Endothelial cell of umbilical vein (primary cell): ENCODE results near the gene PIGQ. TPM values are rescaled to one million over a fixed set of nuclear protein-coding genes. Genes with fewer than 3 reads are reported as not detected.

Experiments used
- BruUV-seq: library from RNA; stranded (reverse); fragments of 400-500 nt; replicated peaks from 2 replicates; lab custom pipeline; 2021; lab: Mats Ljungman, UMichigan
- CTCF ChIA-PET: fragments of 300-600, 350-600 bp; sonication (Branson Sonifier 250); formaldehyde crosslinking; loops from one replicate; lab custom pipeline; 2021; ENCODE audit warnings: antibody characterized with exemption, inconsistent platforms; lab: Charles Lee
- POLR2A ChIA-PET: fragments of 300-600, 350-600 bp; sonication (Branson Sonifier 250); formaldehyde crosslinking; loops from one replicate; lab custom pipeline; 2021; ENCODE audit warnings: antibody characterized with exemption, inconsistent platforms; lab: Charles Lee
- DNase-seq: peaks from one replicate; pipeline ENCODE4 v3.0.0-alpha.2; 2011; ENCODE audit warnings: low read depth, low spot score
- FAIRE-seq: peaks from 2 replicates; lab custom pipeline; 2011; peaks lifted over from hg19 to GRCh38; lab: Jason Lieb, UNC
- H2AFZ ChIP-seq: 2 replicates; pipeline ENCODE4 v1.6.0; 2012; ENCODE audit warnings: low read depth, low read length, control low read depth, inconsistent platforms
- H3K27ac ChIP-seq: 2 replicates; pipeline ENCODE4 v1.5.1; 2011; ENCODE audit warnings: low read depth, mild to moderate bottlenecking, control low read depth, low read length, moderate library complexity; ENCODE audit not compliant: insufficient read depth
- H3K27me3 ChIP-seq, 2 experiments: 2 replicates each; pipeline versions ENCODE4 v1.6.0 to v1.6.1; 2011; ENCODE audit warnings: low read length in 2 of 2, mixed read lengths in 1 of 2; ENCODE audit not compliant: control insufficient read depth in 2 of 2, insufficient read depth in 2 of 2
- H3K36me3 ChIP-seq, 2 experiments: 2 replicates in 1 of 2; 3 replicates in 1 of 2; pipeline ENCODE4 v1.5.1; 2011; ENCODE audit warnings: low read length in 2 of 2, mild to moderate bottlenecking in 1 of 2, moderate library complexity in 1 of 2; ENCODE audit not compliant: control insufficient read depth in 2 of 2, insufficient read depth in 2 of 2; ENCODE audit errors: extremely low read depth in 1 of 2
- H3K4me1 ChIP-seq: 3 replicates; pipeline ENCODE4 v1.5.1; 2011; ENCODE audit warnings: mild to moderate bottlenecking, low read length; ENCODE audit not compliant: control insufficient read depth, insufficient read depth; ENCODE audit errors: extremely low read depth
- H3K4me2 ChIP-seq: 2 replicates; pipeline ENCODE4 v1.6.1; 2011; ENCODE audit warnings: low read length, control low read depth, mixed read lengths; ENCODE audit not compliant: insufficient read depth
- H3K4me3 ChIP-seq, 3 experiments: fragments of 200-600 bp in 1 of 3; sonication (generic), shearing (Covaris generic) in 1 of 3; replicated peaks in 1 of 3; 2 replicates each; pipeline ENCODE4 v1.5.1; 2011 to 2016; ENCODE audit warnings: control low read depth in 3 of 3, low read length in 3 of 3, mild to moderate bottlenecking in 2 of 3, inconsistent platforms in 1 of 3, low read depth in 1 of 3, moderate library complexity in 1 of 3; ENCODE audit not compliant: insufficient read depth in 1 of 3
- H3K79me2 ChIP-seq: 2 replicates; pipeline ENCODE4 v1.6.0; 2012; ENCODE audit warnings: low read length, inconsistent platforms; ENCODE audit not compliant: control insufficient read depth, insufficient read depth
- H3K9ac ChIP-seq: replicated peaks from 2 replicates; pipeline ENCODE3; 2011; ENCODE audit warnings: low read length, control low read depth; ENCODE audit not compliant: insufficient read depth; ENCODE audit errors: extremely low read depth
- H3K9me1 ChIP-seq: replicated peaks from 3 replicates; pipeline ENCODE4 v1.6.0; 2011; ENCODE audit warnings: mild to moderate bottlenecking, low read length; ENCODE audit not compliant: control insufficient read depth, insufficient read depth; ENCODE audit errors: extremely low read depth
- H3K9me3 ChIP-seq: replicated peaks from 2 replicates; pipeline ENCODE4 v1.5.1; 2012; ENCODE audit warnings: low read length, inconsistent platforms; ENCODE audit not compliant: control insufficient read depth, insufficient read depth
- H4K20me1 ChIP-seq: replicated peaks from 2 replicates; pipeline ENCODE3; 2011; ENCODE audit warnings: mild to moderate bottlenecking, low read length; ENCODE audit not compliant: control insufficient read depth, insufficient read depth; ENCODE audit errors: extremely low read depth
- EZH2 ChIP-seq: IDR thresholded peaks from 2 replicates; pipeline ENCODE4 v1.6.1; 2012; ENCODE audit warnings: borderline replicate concordance, low read depth, mild to moderate bottlenecking, moderate library complexity, low read length, inconsistent platforms; ENCODE audit not compliant: severe bottlenecking
- GATA2 ChIP-seq: IDR thresholded peaks from 2 replicates; pipeline ENCODE4 v1.7.0; 2011; ENCODE audit warnings: low read depth, mild to moderate bottlenecking, moderate library complexity, mixed read lengths, low read length; ENCODE audit not compliant: insufficient read length, insufficient read depth
- POLR2A ChIP-seq: IDR thresholded peaks from 2 replicates; pipeline ENCODE4 v1.6.1; 2012; ENCODE audit warnings: low read depth, mild to moderate bottlenecking, control low read depth, low read length
- POLR2AphosphoS5 ChIP-seq: IDR thresholded peaks from 2 replicates; pipeline ENCODE4 v1.6.1; 2012; ENCODE audit warnings: low read depth, mild to moderate bottlenecking, control low read depth, low read length, moderate library complexity; ENCODE audit not compliant: insufficient read depth
- dilution Hi-C: fragments of 300-500 bp; cut with MboI; formaldehyde crosslinking; loops from one replicate; pipeline ENCODE4 v1.15.0; 2019; ENCODE audit warnings: low sequenced_read_pairs; ENCODE audit not compliant: extremely low pct_ligation_motif_present
- intact Hi-C: fragments of 100-400 bp; cut with micrococcal nuclease; formaldehyde crosslinking; loops from one replicate; pipeline ENCODE4 v1.10.0; 2022
- polyA plus RNA-seq, 4 experiments: library from polyadenylated mRNA; depleted of rRNA in 3 of 4; stranded (reverse) in 3 of 4; unstranded in 1 of 4; fragments of >200 nt; gene quantifications; 2 replicates each; pipeline versions ENCODE4 v1.2.1 to v1.2.3, GENCODE V29; 2011 to 2012; ENCODE audit warnings: missing spikeins in 1 of 4
- total RNA-seq: library from RNA; stranded (reverse); gene quantifications from 2 replicates; pipeline ENCODE4 v1.2.3, GENCODE V29; 2021
- TF ChIP-seq, protein P1 (sequence below), 2 donors: IDR thresholded peaks; 1 replicate in 1 of 2; 2 replicates in 1 of 2; pipeline ENCODE4 v1.5.1; 2011; ENCODE audit warnings: low read length in 2 of 2, mild to moderate bottlenecking in 2 of 2, moderate library complexity in 2 of 2, control low read depth in 1 of 2, inconsistent platforms in 1 of 2, low read depth in 1 of 2; ENCODE audit not compliant: insufficient read depth in 1 of 2; ENCODE audit errors: extremely low read depth in 1 of 2

PIGQ gene
- total and polyA plus RNA-seq, 2 donors (not counting 3 experiments of a cell fraction or from before 2014, with no cell fraction given): 66.9 to 67.7 TPM

DNA sequence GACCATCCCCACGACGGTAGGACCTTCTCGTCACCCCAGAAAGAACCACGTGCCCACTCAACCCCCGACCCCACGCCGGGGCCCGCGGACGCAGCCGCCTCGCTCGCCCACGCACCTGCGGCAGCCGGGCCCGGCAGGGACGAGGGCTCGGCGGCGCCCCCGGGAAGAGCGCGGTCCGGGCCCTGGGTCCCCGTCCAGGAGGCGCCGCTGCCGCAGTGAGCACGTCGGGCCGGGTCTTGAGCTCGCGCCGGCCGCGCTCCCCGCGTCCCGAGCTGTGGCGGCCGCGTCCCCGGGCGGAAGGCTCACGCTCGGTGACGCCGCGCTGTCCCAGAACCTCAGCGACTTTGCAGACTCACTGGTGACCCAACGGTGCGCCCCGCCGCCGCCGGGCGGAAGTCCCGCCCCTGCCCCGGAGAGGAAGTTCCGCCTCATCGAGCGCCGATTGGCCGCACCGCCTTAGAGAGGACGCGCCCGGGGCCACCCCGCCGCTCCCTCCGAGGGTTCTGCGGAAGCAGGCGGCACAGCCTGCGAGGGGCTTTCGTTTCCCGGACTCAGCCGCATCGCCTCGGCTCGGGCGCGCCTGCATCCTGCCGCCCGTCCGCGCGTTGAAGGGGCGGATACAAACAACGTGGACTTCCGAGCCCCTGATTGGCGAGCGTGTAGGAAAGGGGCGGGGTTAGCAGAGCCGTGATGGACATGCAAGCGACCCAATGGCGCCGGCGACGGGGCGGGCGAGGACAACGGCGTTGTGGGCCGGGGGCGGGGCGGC, 19.3 kb downstream of the PIGQ start:
- H3K4me2 ChIP-seq: peak overlapping the region; percentile 19
- no peaks in the 10 kb centered on the region for H3K27me3 ChIP-seq
- BruUV-seq: no TSS peak
- H3K9me3 ChIP-seq: no peaks in the 10 kb centered on the region
- ChIA-PET CTCF (interaction anchor here (1.7 kb wide), 1 partner anchor 10 kb away, joined by 5 read pairs; no protein-coding TSS in a partner anchor), POLR2A (no interaction called here)
- peak overlapping the region; percentile 24 to 77 (median 54) for H3K4me3 ChIP-seq
- intact Hi-C loops: loop anchor here (1.0 to 5.0 kb wide), 5 partner anchors 38 to 197 kb away; partner anchors contain the start of genes METTL26 and RHOT2
- H2AFZ ChIP-seq: peak overlapping the region; percentile 63
- dilution Hi-C loops: no loop called here
- H3K79me2 ChIP-seq: peaks cover 22% of the 10 kb centered on the region
- no peaks in the 10 kb centered on the region for H4K20me1 ChIP-seq
- no peaks in the 10 kb centered on the region for H3K9me1 ChIP-seq
- no peak for FAIRE-seq
- TF ChIP-seq POLR2A (peak; percentile 74), EZH2 (no peak), POLR2AphosphoS5 (peak; percentile 73)
- H3K4me1 ChIP-seq: peaks cover 16% of the 10 kb centered on the region
- H3K27ac ChIP-seq: peak overlapping the region; percentile 68
- peak overlapping the region; percentile 72 for H3K9ac ChIP-seq
- DNase-seq: peak; percentile 98
- H3K36me3 ChIP-seq: peaks cover 0 to 3% of the 10 kb centered on the region in 2 experiments

DNA sequence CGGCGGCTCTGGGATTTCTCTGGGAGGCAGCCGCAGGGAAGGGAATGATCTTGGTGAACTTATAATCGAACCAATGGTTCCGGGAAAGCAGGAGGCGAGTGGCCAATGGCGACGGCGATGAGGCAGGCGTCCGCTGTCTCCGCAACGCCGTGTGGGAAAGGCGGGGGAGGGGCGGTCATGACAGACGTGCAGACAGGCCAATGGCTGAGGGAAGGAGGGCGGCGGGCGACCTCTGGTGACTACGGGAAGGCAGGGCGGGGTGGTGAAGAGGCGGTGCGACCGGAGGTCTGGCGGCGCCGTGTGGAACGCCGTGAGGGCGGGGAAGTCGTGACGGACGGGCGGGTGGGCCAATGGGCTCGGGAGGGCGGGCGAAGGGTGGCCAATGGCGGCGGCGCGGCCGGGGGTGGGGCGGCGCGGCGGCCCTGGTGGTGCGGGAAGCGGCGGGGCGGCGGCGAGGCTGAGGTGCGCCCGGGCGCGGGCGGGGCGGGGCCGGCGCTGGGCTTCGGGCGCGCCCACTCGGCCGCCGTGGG, 20.0 kb downstream of the PIGQ start, which contains the start of gene RAB40C:
Gene RAB40C, plus strand, starts transcription at position 409 of the 530 bp plus-strand sequence. CDS start 226 bp downstream, outside the sequence.
- DNase-seq: peak; percentile 97
- Histone ChIP-seq H3K79me2 (peaks cover 24% of the 10 kb centered on the region), H3K27ac (peak within 1 kb of the TSS; percentile 68), H3K36me3 (peaks cover 0 to 3% of the 10 kb centered on the region in 2 experiments), H3K4me1 (peaks cover 16% of the 10 kb centered on the region), H2AFZ (peak within 1 kb of the TSS; percentile 78), H3K9ac (peak within 1 kb of the TSS; percentile 72), H3K9me3 (no peaks in the 10 kb centered on the region), H3K9me1 (no peaks in the 10 kb centered on the region), H4K20me1 (no peaks in the 10 kb centered on the region), H3K4me3 (peak within 1 kb of the TSS; percentile 24 to 79 (median 54)), H3K4me2 (peak within 1 kb of the TSS; percentile 53), H3K27me3 (no peaks in the 10 kb centered on the region)
- POLR2A ChIA-PET: no interaction called here
- no TSS peak for BruUV-seq
- FAIRE-seq: peak; percentile 98
- intact Hi-C loops (loop anchor here (1.0 to 5.0 kb wide), 5 partner anchors 37 to 197 kb away; partner anchors contain the start of genes METTL26 and RHOT2), dilution Hi-C loops (no loop called here)
- CTCF ChIA-PET: interaction anchor here (0.8 to 1.2 kb wide), 9 partner anchors 10 to 61 kb away, joined by 3 to 8 read pairs (median 3); partner anchors contain the start of gene METTL26
- no peak for TF ChIP-seq GATA2
- TF ChIP-seq POLR2AphosphoS5: peak; percentile 43
- TF ChIP-seq, protein P1, sequence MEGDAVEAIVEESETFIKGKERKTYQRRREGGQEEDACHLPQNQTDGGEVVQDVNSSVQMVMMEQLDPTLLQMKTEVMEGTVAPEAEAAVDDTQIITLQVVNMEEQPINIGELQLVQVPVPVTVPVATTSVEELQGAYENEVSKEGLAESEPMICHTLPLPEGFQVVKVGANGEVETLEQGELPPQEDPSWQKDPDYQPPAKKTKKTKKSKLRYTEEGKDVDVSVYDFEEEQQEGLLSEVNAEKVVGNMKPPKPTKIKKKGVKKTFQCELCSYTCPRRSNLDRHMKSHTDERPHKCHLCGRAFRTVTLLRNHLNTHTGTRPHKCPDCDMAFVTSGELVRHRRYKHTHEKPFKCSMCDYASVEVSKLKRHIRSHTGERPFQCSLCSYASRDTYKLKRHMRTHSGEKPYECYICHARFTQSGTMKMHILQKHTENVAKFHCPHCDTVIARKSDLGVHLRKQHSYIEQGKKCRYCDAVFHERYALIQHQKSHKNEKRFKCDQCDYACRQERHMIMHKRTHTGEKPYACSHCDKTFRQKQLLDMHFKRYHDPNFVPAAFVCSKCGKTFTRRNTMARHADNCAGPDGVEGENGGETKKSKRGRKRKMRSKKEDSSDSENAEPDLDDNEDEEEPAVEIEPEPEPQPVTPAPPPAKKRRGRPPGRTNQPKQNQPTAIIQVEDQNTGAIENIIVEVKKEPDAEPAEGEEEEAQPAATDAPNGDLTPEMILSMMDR (IDR thresholded peaks at IDR 0.05; ENCODE audit: extremely low read depth in 1 of 2, insufficient read depth in 1 of 2, low read depth in 1 of 2, low read length in 2 of 2): peak in 1 of 2 donors; percentile 16
